ENCODE measurements around the gene PLEKHA3. TPM values are rescaled to one million over a fixed set of nuclear protein-coding genes. Genes with fewer than 3 reads are reported as not detected.
A peak's percentile ranks its signal among the peaks of the same experiment; 100 is the strongest.

Gene PLEKHA3
- total and polyA plus RNA-seq, 9 of the 15 experiments (the other 6 are each of a cell fraction or from before 2014, with no cell fraction given): 2.3 to 23.4 (median 10.5) TPM

DNA sequence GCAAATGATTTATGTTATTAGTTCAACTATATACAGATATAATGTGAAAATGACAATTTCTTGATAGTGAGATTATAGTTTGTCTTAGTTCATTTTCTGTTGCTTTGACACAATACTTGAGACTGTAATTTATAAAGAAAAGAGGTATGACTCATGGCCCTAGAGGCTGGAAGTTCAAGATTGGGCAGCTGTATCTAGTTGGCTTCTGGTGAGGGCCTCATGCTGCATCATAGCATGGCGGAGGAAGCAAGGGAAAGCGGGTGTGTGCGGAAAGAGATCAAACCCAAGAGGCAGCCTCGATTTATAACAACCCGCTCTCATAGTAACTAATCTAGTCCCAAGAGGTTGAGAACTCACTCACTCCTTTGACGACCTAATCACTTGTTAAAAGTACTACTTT, 11.4 kb downstream of the PLEKHA3 start:
- peaks cover 0 to 3% of the 10 kb centered on the region in 2 experiments; a peak in 2 of 5 replicates for H3K4me1 ChIP-seq (replicated peaks in 1 of 2; ENCODE audit: control insufficient read depth in 2 of 2, insufficient read depth in 2 of 2, low read length in 2 of 2)
- peak overlapping the region; percentile 60 for H2AFZ ChIP-seq (ENCODE audit: low read depth, low read length)
- ATAC-seq (peak; percentile 60), FAIRE-seq (peak; percentile 73), DNase-seq (ENCODE audit: extremely low read depth in 1 of 4, low spot score in 3 of 4) (peak in 2 of 4 experiments; percentile 37 to 63)
- intact Hi-C loops (cut with micrococcal nuclease) (no loop called here), in situ Hi-C loops (cut with MboI) (no loop called here)
- 50% methylated on average over 6 of the region's 6 CpGs for WGBS (ENCODE audit: insufficient coverage, low coverage, missing lambda C conversion rate)
- no peaks in the 10 kb centered on the region for H3K9me3 ChIP-seq (replicated peaks; ENCODE audit: control insufficient read depth, insufficient read depth, low read depth, low read length)
- no TSS peak for BruUV-seq (replicated peaks)
- H3K4me3 ChIP-seq: no peak overlapping the region
- H4K20me1 ChIP-seq (replicated peaks; ENCODE audit: control insufficient read depth, insufficient read depth, low read length): no peaks in the 10 kb centered on the region
- H3K9ac ChIP-seq (ENCODE audit: insufficient read depth in 1 of 2, low read depth in 2 of 2, low read length in 2 of 2): peak overlapping the region in 1 of 2 experiments; percentile 21; a peak in 1 of 4 replicates
- no peaks in the 10 kb centered on the region for H3K27me3 ChIP-seq (ENCODE audit: control insufficient read depth in 2 of 2, insufficient read depth in 2 of 2, low read length in 2 of 2)
- peak overlapping the region; percentile 66 for H3K27ac ChIP-seq (ENCODE audit: extremely low read depth, low read depth, low read length)
- no peak overlapping the region for H3K4me2 ChIP-seq (ENCODE audit: insufficient read depth, low read length)
- CTCF ChIA-PET (ENCODE audit: low intra/inter-chr PET ratio): no interaction called here
- H3K9me1 ChIP-seq (ENCODE audit: control insufficient read depth, insufficient read depth, low read length): no peaks in the 10 kb centered on the region
- POLR2A ChIA-PET: interaction anchor here (1.6 to 2.0 kb wide), 2 partner anchors 10 to 11 kb away, joined by 4 to 6 read pairs; no protein-coding TSS in a partner anchor
- peaks cover 56% of the 10 kb centered on the region for H3K36me3 ChIP-seq (ENCODE audit: control insufficient read depth, insufficient read depth, low read length)
- no peaks in the 10 kb centered on the region for H3K79me2 ChIP-seq (ENCODE audit: control insufficient read depth, insufficient read depth, low read length)
- TF ChIP-seq, protein P1, sequence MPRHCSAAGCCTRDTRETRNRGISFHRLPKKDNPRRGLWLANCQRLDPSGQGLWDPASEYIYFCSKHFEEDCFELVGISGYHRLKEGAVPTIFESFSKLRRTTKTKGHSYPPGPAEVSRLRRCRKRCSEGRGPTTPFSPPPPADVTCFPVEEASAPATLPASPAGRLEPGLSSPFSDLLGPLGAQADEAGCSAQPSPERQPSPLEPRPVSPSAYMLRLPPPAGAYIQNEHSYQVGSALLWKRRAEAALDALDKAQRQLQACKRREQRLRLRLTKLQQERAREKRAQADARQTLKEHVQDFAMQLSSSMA (CRISPR knock-in tag; IDR thresholded peaks at IDR 0.05): no peak
- TF ChIP-seq TEAD4 (IDR thresholded peaks at IDR 0.05; ENCODE audit: low read length) (peak; percentile 48; the same call in 1 of the 2 replicates), TEAD4 (CRISPR knock-in tag; IDR thresholded peaks at IDR 0.05; ENCODE audit: borderline replicate concordance) (no peak), MTF1 (CRISPR knock-in tag; IDR thresholded peaks at IDR 0.05; ENCODE audit: borderline replicate concordance) (no peak), TAF1 (IDR thresholded peaks at IDR 0.05; ENCODE audit: control insufficient read depth, extremely low read depth, insufficient read depth, low read length, severe bottlenecking) (no peak), ELF4 (CRISPR knock-in tag; IDR thresholded peaks at IDR 0.05) (no peak), JUND (IDR thresholded peaks at IDR 0.05; ENCODE audit: borderline replicate concordance, low read depth, low read length) (peak; percentile 69; the same call in 1 of the 2 replicates), JUND (tag; IDR thresholded peaks at IDR 0.05; ENCODE audit: borderline replicate concordance, low read depth, low read length) (peak; percentile 73)
- TF ChIP-seq, protein P2, sequence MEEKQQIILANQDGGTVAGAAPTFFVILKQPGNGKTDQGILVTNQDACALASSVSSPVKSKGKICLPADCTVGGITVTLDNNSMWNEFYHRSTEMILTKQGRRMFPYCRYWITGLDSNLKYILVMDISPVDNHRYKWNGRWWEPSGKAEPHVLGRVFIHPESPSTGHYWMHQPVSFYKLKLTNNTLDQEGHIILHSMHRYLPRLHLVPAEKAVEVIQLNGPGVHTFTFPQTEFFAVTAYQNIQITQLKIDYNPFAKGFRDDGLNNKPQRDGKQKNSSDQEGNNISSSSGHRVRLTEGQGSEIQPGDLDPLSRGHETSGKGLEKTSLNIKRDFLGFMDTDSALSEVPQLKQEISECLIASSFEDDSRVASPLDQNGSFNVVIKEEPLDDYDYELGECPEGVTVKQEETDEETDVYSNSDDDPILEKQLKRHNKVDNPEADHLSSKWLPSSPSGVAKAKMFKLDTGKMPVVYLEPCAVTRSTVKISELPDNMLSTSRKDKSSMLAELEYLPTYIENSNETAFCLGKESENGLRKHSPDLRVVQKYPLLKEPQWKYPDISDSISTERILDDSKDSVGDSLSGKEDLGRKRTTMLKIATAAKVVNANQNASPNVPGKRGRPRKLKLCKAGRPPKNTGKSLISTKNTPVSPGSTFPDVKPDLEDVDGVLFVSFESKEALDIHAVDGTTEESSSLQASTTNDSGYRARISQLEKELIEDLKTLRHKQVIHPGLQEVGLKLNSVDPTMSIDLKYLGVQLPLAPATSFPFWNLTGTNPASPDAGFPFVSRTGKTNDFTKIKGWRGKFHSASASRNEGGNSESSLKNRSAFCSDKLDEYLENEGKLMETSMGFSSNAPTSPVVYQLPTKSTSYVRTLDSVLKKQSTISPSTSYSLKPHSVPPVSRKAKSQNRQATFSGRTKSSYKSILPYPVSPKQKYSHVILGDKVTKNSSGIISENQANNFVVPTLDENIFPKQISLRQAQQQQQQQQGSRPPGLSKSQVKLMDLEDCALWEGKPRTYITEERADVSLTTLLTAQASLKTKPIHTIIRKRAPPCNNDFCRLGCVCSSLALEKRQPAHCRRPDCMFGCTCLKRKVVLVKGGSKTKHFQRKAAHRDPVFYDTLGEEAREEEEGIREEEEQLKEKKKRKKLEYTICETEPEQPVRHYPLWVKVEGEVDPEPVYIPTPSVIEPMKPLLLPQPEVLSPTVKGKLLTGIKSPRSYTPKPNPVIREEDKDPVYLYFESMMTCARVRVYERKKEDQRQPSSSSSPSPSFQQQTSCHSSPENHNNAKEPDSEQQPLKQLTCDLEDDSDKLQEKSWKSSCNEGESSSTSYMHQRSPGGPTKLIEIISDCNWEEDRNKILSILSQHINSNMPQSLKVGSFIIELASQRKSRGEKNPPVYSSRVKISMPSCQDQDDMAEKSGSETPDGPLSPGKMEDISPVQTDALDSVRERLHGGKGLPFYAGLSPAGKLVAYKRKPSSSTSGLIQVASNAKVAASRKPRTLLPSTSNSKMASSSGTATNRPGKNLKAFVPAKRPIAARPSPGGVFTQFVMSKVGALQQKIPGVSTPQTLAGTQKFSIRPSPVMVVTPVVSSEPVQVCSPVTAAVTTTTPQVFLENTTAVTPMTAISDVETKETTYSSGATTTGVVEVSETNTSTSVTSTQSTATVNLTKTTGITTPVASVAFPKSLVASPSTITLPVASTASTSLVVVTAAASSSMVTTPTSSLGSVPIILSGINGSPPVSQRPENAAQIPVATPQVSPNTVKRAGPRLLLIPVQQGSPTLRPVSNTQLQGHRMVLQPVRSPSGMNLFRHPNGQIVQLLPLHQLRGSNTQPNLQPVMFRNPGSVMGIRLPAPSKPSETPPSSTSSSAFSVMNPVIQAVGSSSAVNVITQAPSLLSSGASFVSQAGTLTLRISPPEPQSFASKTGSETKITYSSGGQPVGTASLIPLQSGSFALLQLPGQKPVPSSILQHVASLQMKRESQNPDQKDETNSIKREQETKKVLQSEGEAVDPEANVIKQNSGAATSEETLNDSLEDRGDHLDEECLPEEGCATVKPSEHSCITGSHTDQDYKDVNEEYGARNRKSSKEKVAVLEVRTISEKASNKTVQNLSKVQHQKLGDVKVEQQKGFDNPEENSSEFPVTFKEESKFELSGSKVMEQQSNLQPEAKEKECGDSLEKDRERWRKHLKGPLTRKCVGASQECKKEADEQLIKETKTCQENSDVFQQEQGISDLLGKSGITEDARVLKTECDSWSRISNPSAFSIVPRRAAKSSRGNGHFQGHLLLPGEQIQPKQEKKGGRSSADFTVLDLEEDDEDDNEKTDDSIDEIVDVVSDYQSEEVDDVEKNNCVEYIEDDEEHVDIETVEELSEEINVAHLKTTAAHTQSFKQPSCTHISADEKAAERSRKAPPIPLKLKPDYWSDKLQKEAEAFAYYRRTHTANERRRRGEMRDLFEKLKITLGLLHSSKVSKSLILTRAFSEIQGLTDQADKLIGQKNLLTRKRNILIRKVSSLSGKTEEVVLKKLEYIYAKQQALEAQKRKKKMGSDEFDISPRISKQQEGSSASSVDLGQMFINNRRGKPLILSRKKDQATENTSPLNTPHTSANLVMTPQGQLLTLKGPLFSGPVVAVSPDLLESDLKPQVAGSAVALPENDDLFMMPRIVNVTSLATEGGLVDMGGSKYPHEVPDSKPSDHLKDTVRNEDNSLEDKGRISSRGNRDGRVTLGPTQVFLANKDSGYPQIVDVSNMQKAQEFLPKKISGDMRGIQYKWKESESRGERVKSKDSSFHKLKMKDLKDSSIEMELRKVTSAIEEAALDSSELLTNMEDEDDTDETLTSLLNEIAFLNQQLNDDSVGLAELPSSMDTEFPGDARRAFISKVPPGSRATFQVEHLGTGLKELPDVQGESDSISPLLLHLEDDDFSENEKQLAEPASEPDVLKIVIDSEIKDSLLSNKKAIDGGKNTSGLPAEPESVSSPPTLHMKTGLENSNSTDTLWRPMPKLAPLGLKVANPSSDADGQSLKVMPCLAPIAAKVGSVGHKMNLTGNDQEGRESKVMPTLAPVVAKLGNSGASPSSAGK (IDR thresholded peaks at IDR 0.05): peak; percentile 15; the same call in 1 of the 2 replicates
- TF ChIP-seq, protein P3, sequence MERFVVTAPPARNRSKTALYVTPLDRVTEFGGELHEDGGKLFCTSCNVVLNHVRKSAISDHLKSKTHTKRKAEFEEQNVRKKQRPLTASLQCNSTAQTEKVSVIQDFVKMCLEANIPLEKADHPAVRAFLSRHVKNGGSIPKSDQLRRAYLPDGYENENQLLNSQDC (CRISPR knock-in tag; IDR thresholded peaks at IDR 0.05): no peak
